Measurements from ENCODE around the gene FAM3C. TPM values are rescaled to one million over a fixed set of nuclear protein-coding genes. Genes with fewer than 3 reads are reported as not detected.

Gene FAM3C
- total RNA-seq, 1 donor from 2014 or later: 47.5 TPM

DNA sequence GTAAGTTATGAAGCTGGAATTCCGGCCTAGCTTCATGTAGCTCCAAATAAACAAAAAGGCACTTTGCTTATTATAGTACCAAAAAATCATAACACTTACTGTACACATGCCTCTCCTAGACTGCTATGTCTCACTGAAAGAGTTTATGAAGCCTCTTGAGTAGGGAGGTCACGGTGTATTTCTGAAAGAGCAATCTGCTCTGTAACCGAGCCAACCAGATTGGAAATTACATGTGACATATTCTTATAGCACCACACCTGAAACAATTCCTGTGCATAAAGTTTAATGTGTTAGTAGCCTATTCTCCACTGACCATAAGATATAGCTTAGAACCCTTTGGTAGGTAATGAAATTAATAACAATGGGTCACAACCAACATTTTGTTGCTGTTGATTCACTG lies 1.3 kb upstream of the FAM3C start:
- peaks cover 7% of the 10 kb centered on the region for H3K36me3 Mint-ChIP-seq (ENCODE audit: low read depth)
- no peak for DNase-seq (ENCODE audit: low read depth, low spot score)
- H3K27me3 Mint-ChIP-seq (ENCODE audit: low read depth): no peaks in the 10 kb centered on the region
- peaks cover 31% of the 10 kb centered on the region for H3K4me1 Mint-ChIP-seq
- TF ChIP-seq, protein P1, sequence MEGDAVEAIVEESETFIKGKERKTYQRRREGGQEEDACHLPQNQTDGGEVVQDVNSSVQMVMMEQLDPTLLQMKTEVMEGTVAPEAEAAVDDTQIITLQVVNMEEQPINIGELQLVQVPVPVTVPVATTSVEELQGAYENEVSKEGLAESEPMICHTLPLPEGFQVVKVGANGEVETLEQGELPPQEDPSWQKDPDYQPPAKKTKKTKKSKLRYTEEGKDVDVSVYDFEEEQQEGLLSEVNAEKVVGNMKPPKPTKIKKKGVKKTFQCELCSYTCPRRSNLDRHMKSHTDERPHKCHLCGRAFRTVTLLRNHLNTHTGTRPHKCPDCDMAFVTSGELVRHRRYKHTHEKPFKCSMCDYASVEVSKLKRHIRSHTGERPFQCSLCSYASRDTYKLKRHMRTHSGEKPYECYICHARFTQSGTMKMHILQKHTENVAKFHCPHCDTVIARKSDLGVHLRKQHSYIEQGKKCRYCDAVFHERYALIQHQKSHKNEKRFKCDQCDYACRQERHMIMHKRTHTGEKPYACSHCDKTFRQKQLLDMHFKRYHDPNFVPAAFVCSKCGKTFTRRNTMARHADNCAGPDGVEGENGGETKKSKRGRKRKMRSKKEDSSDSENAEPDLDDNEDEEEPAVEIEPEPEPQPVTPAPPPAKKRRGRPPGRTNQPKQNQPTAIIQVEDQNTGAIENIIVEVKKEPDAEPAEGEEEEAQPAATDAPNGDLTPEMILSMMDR (conservative IDR thresholded peaks at IDR 0.05): no peak
- peak overlapping the region; percentile 80 for H3K4me3 Mint-ChIP-seq
- H3K9me3 Mint-ChIP-seq: peaks cover 5% of the 10 kb centered on the region
- H3K27ac Mint-ChIP-seq (ENCODE audit: unreplicated experiment): no peak overlapping the region

DNA sequence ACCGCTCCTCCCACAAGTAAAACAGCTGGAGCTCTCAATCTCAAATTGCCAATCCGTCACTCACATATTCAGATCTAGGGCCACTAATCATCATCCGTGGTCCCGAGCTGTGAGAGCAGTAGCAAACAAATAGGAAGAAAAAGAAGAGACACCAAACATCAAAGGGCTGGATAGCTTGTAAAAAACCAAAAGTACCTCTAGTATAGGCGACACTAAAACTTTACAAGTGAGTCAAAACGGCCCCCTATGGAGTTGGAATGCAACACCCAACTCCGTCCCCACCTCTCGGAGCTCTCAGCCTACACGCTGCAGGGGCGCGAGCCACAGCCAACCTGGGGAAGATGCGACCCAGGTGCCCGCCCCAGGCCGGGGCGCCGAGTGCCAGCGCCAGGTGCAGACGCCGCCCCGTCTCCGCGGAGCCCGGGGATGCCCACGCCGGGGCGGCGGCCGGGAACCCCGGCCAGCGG lies 581 bp downstream of the FAM3C start:
- H3K36me3 Mint-ChIP-seq (ENCODE audit: low read depth): peaks cover 12% of the 10 kb centered on the region
- no peak for DNase-seq (ENCODE audit: low read depth, low spot score)
- H3K27ac Mint-ChIP-seq (ENCODE audit: unreplicated experiment): no peak overlapping the region
- TF ChIP-seq, protein P1 (conservative IDR thresholded peaks at IDR 0.05): no peak
- H3K4me1 Mint-ChIP-seq: peaks cover 43% of the 10 kb centered on the region
- peak overlapping the region; percentile 95 for H3K4me3 Mint-ChIP-seq
- H3K27me3 Mint-ChIP-seq (ENCODE audit: low read depth): no peaks in the 10 kb centered on the region
- H3K9me3 Mint-ChIP-seq: peaks cover 8% of the 10 kb centered on the region

DNA sequence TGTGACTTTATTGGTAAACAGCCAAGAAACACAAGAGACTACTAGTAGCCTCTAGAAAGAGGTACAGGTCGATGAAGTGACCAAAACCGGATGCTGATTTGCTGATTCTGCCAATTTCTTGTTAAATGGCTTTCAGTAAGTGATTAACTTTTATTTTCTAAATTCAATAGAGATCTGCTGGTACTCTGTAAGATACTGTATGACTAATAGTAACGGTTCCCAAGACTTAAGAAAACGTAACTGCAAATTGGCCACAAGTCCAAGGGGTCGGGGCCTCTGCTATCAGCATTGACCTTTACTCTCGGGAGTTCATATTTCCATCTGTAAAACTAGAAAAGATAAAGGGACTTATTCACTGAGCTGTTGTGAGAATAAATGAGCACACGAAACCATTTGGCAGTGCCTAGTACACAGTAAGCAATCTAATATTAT lies 1.4 kb downstream of the FAM3C start:
- peaks cover 8% of the 10 kb centered on the region for H3K9me3 Mint-ChIP-seq
- TF ChIP-seq, protein P1 (conservative IDR thresholded peaks at IDR 0.05): no peak
- no peaks in the 10 kb centered on the region for H3K27me3 Mint-ChIP-seq (ENCODE audit: low read depth)
- H3K27ac Mint-ChIP-seq (ENCODE audit: unreplicated experiment): no peak overlapping the region
- DNase-seq (ENCODE audit: low read depth, low spot score): no peak
- peaks cover 12% of the 10 kb centered on the region for H3K36me3 Mint-ChIP-seq (ENCODE audit: low read depth)
- peak overlapping the region; percentile 95 for H3K4me3 Mint-ChIP-seq
- H3K4me1 Mint-ChIP-seq: peaks cover 43% of the 10 kb centered on the region

DNA sequence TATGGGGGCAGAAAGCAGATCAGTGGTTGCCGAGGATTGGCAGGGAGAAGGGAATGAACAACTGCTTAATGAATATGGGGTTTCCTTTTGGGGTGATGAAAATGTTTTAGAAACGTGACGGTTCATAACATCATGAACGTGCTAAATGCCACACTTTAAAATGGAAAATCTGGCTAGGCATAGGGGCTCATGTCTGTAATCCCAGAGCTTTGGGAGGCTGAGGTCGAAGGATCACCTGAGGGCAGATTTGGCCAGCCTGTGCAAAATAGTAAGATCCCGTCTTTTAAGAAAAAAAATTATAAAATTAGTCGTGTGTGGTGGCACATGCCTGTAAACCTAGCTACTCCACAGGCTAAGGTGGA lies 3.1 kb downstream of the FAM3C start:
- TF ChIP-seq, protein P1 (conservative IDR thresholded peaks at IDR 0.05): no peak
- peaks cover 12% of the 10 kb centered on the region for H3K36me3 Mint-ChIP-seq (ENCODE audit: low read depth)
- peaks cover 54% of the 10 kb centered on the region for H3K4me1 Mint-ChIP-seq
- no peaks in the 10 kb centered on the region for H3K27me3 Mint-ChIP-seq (ENCODE audit: low read depth)
- no peak for DNase-seq (ENCODE audit: low read depth, low spot score)
- no peak overlapping the region for H3K27ac Mint-ChIP-seq (ENCODE audit: unreplicated experiment)
- H3K9me3 Mint-ChIP-seq: peaks cover 8% of the 10 kb centered on the region
- H3K4me3 Mint-ChIP-seq: peak overlapping the region; percentile 72

DNA sequence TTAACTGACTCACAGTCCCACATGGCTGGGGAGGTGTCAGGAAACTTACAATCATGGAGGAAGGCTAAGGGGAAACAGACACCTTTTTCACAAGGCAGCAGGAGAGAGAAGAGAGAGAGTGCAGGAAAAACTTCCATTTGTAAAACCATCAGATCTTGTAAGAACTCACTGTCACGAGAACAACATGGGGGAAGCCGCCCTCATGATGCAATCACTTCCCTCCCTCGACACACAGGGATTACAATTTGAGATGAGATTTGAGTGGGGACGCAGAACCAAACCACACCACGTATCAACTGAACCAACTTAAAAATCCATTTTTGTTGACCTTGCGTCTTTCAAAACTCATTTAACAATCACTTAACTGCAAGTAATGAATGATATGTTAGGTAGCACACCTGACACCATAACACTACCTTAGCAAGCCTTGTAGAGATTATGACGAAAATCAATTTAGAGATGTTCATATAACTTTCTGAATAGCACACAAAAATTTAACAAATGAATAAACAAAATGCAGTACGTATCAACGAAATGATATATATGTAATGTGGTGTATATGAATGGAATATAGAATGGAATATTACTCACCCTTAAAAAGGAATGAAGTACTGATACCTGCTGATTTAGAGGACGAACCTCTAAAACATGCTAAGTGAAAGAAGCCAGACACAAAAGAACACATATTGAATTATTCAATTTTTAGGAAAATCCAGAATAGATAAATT lies 3.7 kb downstream of the FAM3C start:
- TF ChIP-seq, protein P1 (conservative IDR thresholded peaks at IDR 0.05): no peak
- DNase-seq (ENCODE audit: low read depth, low spot score): no peak
- H3K4me1 Mint-ChIP-seq: peaks cover 54% of the 10 kb centered on the region

More for the DNA sequence above, 3.7 kb downstream of the FAM3C start:
- H3K4me3 Mint-ChIP-seq: peak overlapping the region; percentile 72
- H3K27me3 Mint-ChIP-seq (ENCODE audit: low read depth): no peaks in the 10 kb centered on the region
- peaks cover 12% of the 10 kb centered on the region for H3K36me3 Mint-ChIP-seq (ENCODE audit: low read depth)
- H3K27ac Mint-ChIP-seq (ENCODE audit: unreplicated experiment): no peak overlapping the region
- peaks cover 8% of the 10 kb centered on the region for H3K9me3 Mint-ChIP-seq
